CD4-positive, alpha-beta T cell (primary cell): ENCODE data around the gene ZGPAT. TPM values are rescaled to one million over a fixed set of nuclear protein-coding genes. Genes with fewer than 3 reads are reported as not detected.
"Not testable (repeated sequence)": the region's sequence is repeated elsewhere in the genome, so short reads cannot be mapped to it uniquely, and the experiment has no call there.

Experiments used
- ATAC-seq: fragments of 200-7000 bp; cut with Tn5 transposase; one replicate; pipeline ENCODE4 v1.10.0; 2022; ENCODE audit warnings: mild to moderate bottlenecking; ENCODE audit not compliant: poor library complexity
- CTCF ChIA-PET: fragments of 350-600 bp; sonication (Branson Sonifier 250); formaldehyde crosslinking; loops from one replicate; lab custom pipeline; 2021; ENCODE audit warnings: antibody characterized with exemption, inconsistent platforms; lab: Charles Lee
- POLR2A ChIA-PET: fragments of 350-600 bp; sonication (Branson Sonifier 250); formaldehyde crosslinking; loops from one replicate; lab custom pipeline; 2021; ENCODE audit warnings: antibody characterized with exemption, inconsistent platforms; lab: Charles Lee
- DNase-seq, 14 experiments: peaks; one replicate each; pipeline ENCODE4 v3.0.0-alpha.2; 2013 to 2020; ENCODE audit warnings: mixed read lengths in 2 of 14
- H3K27ac ChIP-seq, 2 donors: one replicate each; pipeline versions ENCODE4 v1.5.1 to v1.7.0; 2013; ENCODE audit warnings: low read length in 2 of 2, low read depth in 1 of 2, mild to moderate bottlenecking in 1 of 2
- H3K27me3 ChIP-seq, 2 experiments: 1 replicate in 1 of 2; 2 replicates in 1 of 2; pipeline versions ENCODE4 v1.6.1 to v1.7.0; 2013; ENCODE audit warnings: low read length in 2 of 2, control low read depth in 1 of 2, mild to moderate bottlenecking in 1 of 2, moderate library complexity in 1 of 2; ENCODE audit not compliant: insufficient read depth in 2 of 2, control insufficient read depth in 1 of 2
- H3K36me3 ChIP-seq: one replicate; pipeline ENCODE4 v1.6.1; 2013; ENCODE audit warnings: low read length, control low read depth; ENCODE audit not compliant: insufficient read depth
- H3K4me1 ChIP-seq: one replicate; pipeline ENCODE4 v1.6.1; 2013; ENCODE audit warnings: low read length, control low read depth; ENCODE audit not compliant: insufficient read depth
- H3K4me3 ChIP-seq: one replicate; pipeline ENCODE4 v1.5.1; 2013; ENCODE audit warnings: mild to moderate bottlenecking, low read length, moderate library complexity
- H3K9me3 ChIP-seq, 2 experiments: 1 replicate in 1 of 2; 2 replicates in 1 of 2; pipeline versions ENCODE4 v1.6.1 to v1.7.0; 2013; ENCODE audit warnings: low read length in 2 of 2, mild to moderate bottlenecking in 2 of 2, control low read depth in 1 of 2, moderate library complexity in 1 of 2; ENCODE audit not compliant: control insufficient read depth in 1 of 2, insufficient read depth in 1 of 2
- H3K27ac Mint-ChIP-seq: one replicate; pipeline ENCODE4 v1.8.0; 2020; ENCODE audit warnings: mixed read lengths
- H3K27me3 Mint-ChIP-seq: one replicate; pipeline ENCODE4 v1.8.0; 2021; ENCODE audit warnings: mixed read lengths
- H3K36me3 Mint-ChIP-seq: one replicate; pipeline ENCODE4 v1.8.0; 2021; ENCODE audit warnings: low read depth, mixed read lengths
- H3K4me1 Mint-ChIP-seq: one replicate; pipeline ENCODE4 v1.8.0; 2021; ENCODE audit warnings: low read depth, mixed read lengths
- H3K4me3 Mint-ChIP-seq: one replicate; pipeline ENCODE4 v1.8.0; 2020; ENCODE audit warnings: mild to moderate bottlenecking, mixed read lengths
- H3K9me3 Mint-ChIP-seq: one replicate; pipeline ENCODE4 v1.8.0; 2020; ENCODE audit warnings: mixed read lengths
- CTCF ChIP-seq: fragments of 200-600 bp; IDR thresholded peaks from one replicate; pipeline ENCODE4 v1.8.0; 2022; ENCODE audit warnings: antibody characterized with exemption, mild to moderate bottlenecking
- intact Hi-C, 2 experiments: fragments of 100-400 bp; cut with DNase I in 1 of 2; cut with micrococcal nuclease in 1 of 2; formaldehyde crosslinking; loops; one replicate each; pipeline versions ENCODE4 v1.15.1 to v1.9.0; 2023 to 2025; cut with DNase I, micrococcal nuclease
- total RNA-seq, 174 experiments: library from RNA in 2 of 174; stranded (reverse) in 2 of 174; gene quantifications; one replicate each; pipeline ENCODE4 v1.2.3 and lab custom pipeline; 2021 to 2026

Gene ZGPAT
- total RNA-seq, 2 experiments from 2014 or later = 28.2 to 33.4 TPM

DNA sequence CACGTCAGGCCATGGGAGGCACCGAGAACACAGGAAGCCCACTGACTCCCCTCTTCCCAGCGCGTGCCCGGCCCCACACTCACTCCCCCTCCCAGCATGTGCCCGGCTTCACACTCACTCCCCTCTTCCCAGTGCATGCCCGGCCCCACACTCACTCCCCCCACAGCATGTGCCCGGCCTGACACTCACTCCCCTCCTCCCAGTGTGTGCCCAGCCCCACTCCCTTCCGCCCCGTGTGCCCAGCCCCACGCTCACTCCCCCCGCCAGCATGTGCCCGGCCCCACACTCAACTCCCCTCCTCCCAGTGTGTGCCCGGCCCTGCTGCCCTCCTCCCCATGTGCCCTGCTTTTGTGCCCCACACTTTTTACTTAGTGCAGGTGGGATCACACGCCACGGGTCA is 40.0 kb upstream of the ZGPAT start:
- Mint-ChIP-seq H3K36me3 (peaks cover 24% of the 10 kb centered on the region), H3K9me3 (no peaks in the 10 kb centered on the region)
- CTCF ChIA-PET = no interaction called here

DNA sequence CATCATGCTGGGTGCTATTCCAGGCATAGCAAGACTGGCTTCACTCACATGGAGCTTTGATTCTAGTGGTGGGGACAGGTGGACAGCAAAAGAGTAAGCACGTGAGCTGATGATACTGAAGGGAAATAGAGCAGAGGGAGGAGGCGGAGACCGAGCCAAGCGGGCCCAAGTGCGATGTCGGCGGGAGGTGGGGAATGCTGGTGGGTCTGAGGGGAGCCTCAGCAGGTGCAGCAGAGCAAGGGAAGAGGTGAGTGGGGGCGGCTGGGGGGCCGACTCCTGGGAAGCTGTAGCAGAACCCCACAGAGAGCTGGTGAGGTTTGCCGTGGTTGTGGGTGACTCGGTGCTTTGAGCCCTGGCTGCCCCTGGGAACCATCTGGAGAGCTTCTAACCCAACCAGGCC is 39.5 kb upstream of the ZGPAT start:
- no peak for DNase-seq
- intact Hi-C loops = no loop called here
- H3K36me3 ChIP-seq = peaks cover 23% of the 10 kb centered on the region
- H3K4me1 Mint-ChIP-seq = no peaks in the 10 kb centered on the region
- no peaks in the 10 kb centered on the region for H3K27me3 ChIP-seq
- ChIA-PET CTCF (no interaction called here), POLR2A (no interaction called here)
- peaks cover 24% of the 10 kb centered on the region for H3K36me3 Mint-ChIP-seq
- H3K27ac Mint-ChIP-seq = no peak overlapping the region
- H3K4me3 Mint-ChIP-seq = no peak overlapping the region
- no peaks in the 10 kb centered on the region for H3K9me3 Mint-ChIP-seq
- no peak for ATAC-seq
- H3K27ac ChIP-seq = no peak overlapping the region
- TF ChIP-seq CTCF = no peak
- no peaks in the 10 kb centered on the region for H3K4me1 ChIP-seq
- no peak overlapping the region for H3K4me3 ChIP-seq
- H3K9me3 ChIP-seq = no peaks in the 10 kb centered on the region
- H3K27me3 Mint-ChIP-seq = no peaks in the 10 kb centered on the region

More for the DNA sequence above, 40.0 kb upstream of the ZGPAT start:
- H3K27ac Mint-ChIP-seq = no peak overlapping the region
- Histone ChIP-seq H3K9me3 (no peaks in the 10 kb centered on the region), H3K4me1 (no peaks in the 10 kb centered on the region), H3K36me3 (peaks cover 28% of the 10 kb centered on the region), H3K4me3 (no peak overlapping the region), H3K27me3 (no peaks in the 10 kb centered on the region), H3K27ac (no peak overlapping the region)
- ATAC-seq (no peak), DNase-seq (no peak)
- TF ChIP-seq CTCF = no peak
- intact Hi-C loops = no loop called here
- POLR2A ChIA-PET = no interaction called here
- no peaks in the 10 kb centered on the region for H3K4me1 Mint-ChIP-seq
- H3K4me3 Mint-ChIP-seq = no peak overlapping the region
- no peaks in the 10 kb centered on the region for H3K27me3 Mint-ChIP-seq

GRCh38 chr20:63671695-63672094 is 36.1 kb upstream of the ZGPAT start:
- H3K27me3 ChIP-seq, POLR2A ChIA-PET, H3K27ac Mint-ChIP-seq, CTCF ChIA-PET, H3K27ac ChIP-seq, H3K4me1 ChIP-seq, H3K36me3 ChIP-seq, H3K4me3 ChIP-seq, DNase-seq, H3K9me3 Mint-ChIP-seq, ATAC-seq, intact Hi-C loops, H3K4me3 Mint-ChIP-seq, H3K9me3 ChIP-seq, H3K27me3 Mint-ChIP-seq, H3K4me1 Mint-ChIP-seq: not testable (repeated sequence)
- peaks cover 32% of the 10 kb centered on the region for H3K36me3 Mint-ChIP-seq

GRCh38 chr20:63672666-63673065 is 35.2 kb upstream of the ZGPAT start:
- POLR2A ChIA-PET = no interaction called here
- Histone ChIP-seq H3K4me3 (no peak overlapping the region), H3K4me1 (no peaks in the 10 kb centered on the region), H3K27me3 (no peaks in the 10 kb centered on the region), H3K9me3 (no peaks in the 10 kb centered on the region), H3K36me3 (peaks cover 1% of the 10 kb centered on the region), H3K27ac (no peak overlapping the region)
- Mint-ChIP-seq H3K9me3 (no peaks in the 10 kb centered on the region), H3K27ac (no peak overlapping the region), H3K27me3 (no peaks in the 10 kb centered on the region), H3K36me3 (peaks cover 32% of the 10 kb centered on the region), H3K4me1 (no peaks in the 10 kb centered on the region), H3K4me3 (no peak overlapping the region)
- ATAC-seq (no peak), DNase-seq (no peak)
- no peak for TF ChIP-seq CTCF
- intact Hi-C loops = no loop called here
- CTCF ChIA-PET = no interaction called here
